GM20000 (cell line): Measurements from ENCODE around the gene KCNJ6.
A peak's percentile ranks its signal among the peaks of the same experiment; 100 is the strongest.
"Not testable (repeated sequence)": the region's sequence is repeated elsewhere in the genome, so short reads cannot be mapped to it uniquely, and the experiment has no call there.

ENCODE experiments used
- DNase-seq: peaks from one replicate; pipeline ENCODE4 v3.0.0; 2012; ENCODE audit warnings: low spot score
- TF ChIP-seq, protein P1 (sequence below): IDR thresholded peaks from 2 replicates; pipeline ENCODE4 v1.5.1; 2012; ENCODE audit warnings: mild to moderate bottlenecking, control low read depth; ENCODE audit errors: extremely low read depth, missing control alignments

The KCNJ6 gene

DNA sequence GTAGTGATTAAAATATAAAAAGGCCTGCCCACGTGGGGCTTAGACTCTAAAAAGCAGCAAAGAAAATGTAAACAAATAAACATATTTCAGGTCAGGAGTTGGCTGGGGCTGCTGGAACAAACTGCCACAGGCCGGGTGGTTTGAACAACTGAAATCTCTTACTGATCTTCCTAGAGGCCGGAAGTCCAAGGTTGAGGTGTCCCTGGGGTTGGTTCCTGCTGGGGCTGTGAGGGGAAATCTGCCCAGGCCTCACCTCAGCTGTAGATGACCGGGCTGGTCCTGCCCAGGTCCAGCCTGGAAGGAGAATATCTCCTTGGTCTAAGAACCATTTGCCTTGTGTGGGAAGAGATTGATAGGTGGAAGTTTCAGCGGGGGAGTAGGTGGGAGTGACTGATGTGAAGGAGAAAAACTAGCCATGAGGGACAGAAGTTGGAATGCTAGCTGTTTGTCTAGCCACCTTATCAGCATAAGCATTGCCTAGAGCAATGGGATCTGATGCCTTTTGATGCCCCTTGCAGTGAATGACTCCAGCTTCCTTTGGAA, 328.6 kb downstream of the KCNJ6 start:
- no peak for DNase-seq
- TF ChIP-seq, protein P1, sequence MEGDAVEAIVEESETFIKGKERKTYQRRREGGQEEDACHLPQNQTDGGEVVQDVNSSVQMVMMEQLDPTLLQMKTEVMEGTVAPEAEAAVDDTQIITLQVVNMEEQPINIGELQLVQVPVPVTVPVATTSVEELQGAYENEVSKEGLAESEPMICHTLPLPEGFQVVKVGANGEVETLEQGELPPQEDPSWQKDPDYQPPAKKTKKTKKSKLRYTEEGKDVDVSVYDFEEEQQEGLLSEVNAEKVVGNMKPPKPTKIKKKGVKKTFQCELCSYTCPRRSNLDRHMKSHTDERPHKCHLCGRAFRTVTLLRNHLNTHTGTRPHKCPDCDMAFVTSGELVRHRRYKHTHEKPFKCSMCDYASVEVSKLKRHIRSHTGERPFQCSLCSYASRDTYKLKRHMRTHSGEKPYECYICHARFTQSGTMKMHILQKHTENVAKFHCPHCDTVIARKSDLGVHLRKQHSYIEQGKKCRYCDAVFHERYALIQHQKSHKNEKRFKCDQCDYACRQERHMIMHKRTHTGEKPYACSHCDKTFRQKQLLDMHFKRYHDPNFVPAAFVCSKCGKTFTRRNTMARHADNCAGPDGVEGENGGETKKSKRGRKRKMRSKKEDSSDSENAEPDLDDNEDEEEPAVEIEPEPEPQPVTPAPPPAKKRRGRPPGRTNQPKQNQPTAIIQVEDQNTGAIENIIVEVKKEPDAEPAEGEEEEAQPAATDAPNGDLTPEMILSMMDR = no peak

DNA sequence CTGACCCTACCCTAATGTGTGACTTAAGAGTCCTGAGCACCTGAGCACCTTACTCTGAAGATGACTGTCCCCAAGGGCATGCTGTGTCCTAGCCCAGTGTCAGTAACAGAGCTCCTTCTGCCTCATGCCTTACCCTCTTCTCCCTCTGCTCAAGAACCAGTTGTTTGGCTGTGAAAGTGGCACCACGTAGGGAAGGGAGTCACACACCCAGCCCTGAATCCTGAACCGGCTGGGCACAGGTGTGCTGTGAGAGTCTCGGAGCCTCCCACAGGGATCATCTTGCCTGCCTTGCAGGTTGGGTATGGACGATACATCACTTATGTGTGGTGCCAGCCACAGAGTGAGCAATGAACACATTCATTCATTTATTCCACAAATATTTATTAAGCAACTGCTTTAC, 329.1 kb downstream of the KCNJ6 start:
- DNase-seq = no peak
- TF ChIP-seq, protein P1 = no peak

DNA sequence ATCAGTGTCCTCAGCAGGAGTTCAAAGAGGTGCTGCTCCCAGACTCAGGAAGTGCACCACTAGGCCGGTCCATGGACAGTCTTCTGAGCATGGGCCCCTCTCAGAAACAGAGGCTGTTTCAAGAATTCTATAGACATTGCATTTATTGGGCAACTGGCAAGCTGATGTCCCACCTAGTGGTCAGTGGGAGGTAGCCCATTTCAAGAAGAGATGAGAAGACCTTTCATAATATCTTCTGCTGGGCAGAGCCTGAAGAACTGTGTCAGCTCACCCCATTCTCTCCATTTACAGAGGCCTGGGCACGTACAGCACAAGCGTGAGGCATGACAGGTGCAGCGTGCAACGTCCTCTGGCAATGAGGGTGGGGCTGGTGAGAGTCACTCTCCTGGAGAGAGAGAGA, 333.7 kb downstream of the KCNJ6 start:
- TF ChIP-seq, protein P1 = peak; percentile 43
- DNase-seq = peak; percentile 67

GRCh38 chr21:37580666-37581065, 335.6 kb downstream of the KCNJ6 start:
- no peak for DNase-seq
- TF ChIP-seq, protein P1 = no peak

DNA sequence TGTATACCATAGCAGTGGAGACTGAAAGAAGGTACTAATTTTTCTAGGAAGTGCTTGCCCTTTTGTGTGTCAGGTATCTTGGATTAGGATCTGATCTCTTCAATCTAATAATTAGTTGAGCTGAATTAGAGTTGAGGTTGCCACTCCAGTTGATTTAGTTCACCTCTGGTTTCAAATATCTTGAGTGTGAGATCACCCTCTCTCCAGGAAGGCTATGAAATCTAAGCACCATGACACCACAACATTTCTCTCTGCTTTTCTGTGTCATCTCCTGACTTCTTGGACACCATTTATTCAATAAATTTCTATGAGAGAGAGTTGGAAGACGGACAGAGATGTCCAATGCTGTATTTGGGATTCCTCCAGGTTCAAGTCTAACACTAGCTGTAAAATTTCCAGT, 336.9 kb downstream of the KCNJ6 start:
- TF ChIP-seq, protein P1 = no peak
- no peak for DNase-seq

- no peak for DNase-seq
- TF ChIP-seq, protein P1 = no peak
These were observed 337.7 kb downstream of the KCNJ6 start for GRCh38 chr21:37578471-37579126.

- DNase-seq = not testable (repeated sequence)
These were observed 339.3 kb downstream of the KCNJ6 start for GRCh38 chr21:37576929-37577328.

GRCh38 chr21:37575580-37575979, 340.7 kb downstream of the KCNJ6 start:
- TF ChIP-seq, protein P1 = no peak
- no peak for DNase-seq
